SK-N-MC (cell line): ENCODE measurements around the gene UNKL.
A peak's percentile ranks its signal among the peaks of the same experiment; 100 is the strongest.

Source experiments
- DNase-seq: peaks from one replicate; pipeline ENCODE4 v3.0.0-alpha.2; 2011; ENCODE audit warnings: low read depth, low spot score
- H3K27ac ChIP-seq: fragments of 200-600 bp; sonication (generic); 2 replicates; pipeline ENCODE4 v1.5.1; 2016; ENCODE audit warnings: mixed run types
- H3K36me3 ChIP-seq: fragments of 200-600 bp; sonication (generic); 2 replicates; pipeline ENCODE4 v1.6.1; 2017; ENCODE audit warnings: antibody characterized with exemption, low read length, mixed read lengths; ENCODE audit not compliant: insufficient read depth
- H3K4me3 ChIP-seq: fragments of 200-600 bp; sonication (generic); 2 replicates; pipeline ENCODE4 v1.5.1; 2016
- H3K9ac ChIP-seq: fragments of 200-600 bp; sonication (generic); 2 replicates; pipeline ENCODE4 v1.8.0; 2017; ENCODE audit warnings: mixed run types, mixed read lengths; ENCODE audit not compliant: insufficient read length
- H3K9me3 ChIP-seq: fragments of 200-600 bp; sonication (generic); 2 replicates; pipeline ENCODE4 v1.6.1; 2017; ENCODE audit warnings: low read depth, mild to moderate bottlenecking, antibody characterized with exemption, low read length, moderate library complexity, mixed read lengths
- EZH2 ChIP-seq: fragments of 200-600 bp; sonication (generic); IDR thresholded peaks from one replicate; pipeline ENCODE4 v1.6.1; 2017; ENCODE audit warnings: antibody characterized with exemption
- FOXP2 ChIP-seq: optimal IDR thresholded peaks from 2 replicates; pipeline ENCODE3; 2011; ENCODE audit warnings: mild to moderate bottlenecking, moderate library complexity; ENCODE audit not compliant: insufficient read depth; ENCODE audit errors: extremely low read length, control extremely low read depth
- POLR2AphosphoS5 ChIP-seq: IDR thresholded peaks from 2 replicates; pipeline ENCODE4 v1.6.1; 2012; ENCODE audit warnings: mild to moderate bottlenecking, low read depth, low read length, borderline replicate concordance

Gene UNKL

GRCh38 chr16:1351215-1351581 is 63.3 kb downstream of the UNKL start:
- no peak for DNase-seq
- H3K4me3 ChIP-seq: peak overlapping the region; percentile 98
- H3K9ac ChIP-seq: peak overlapping the region; percentile 81
- H3K9me3 ChIP-seq: no peaks in the 10 kb centered on the region
- no peaks in the 10 kb centered on the region for H3K36me3 ChIP-seq
- no peak overlapping the region for H3K27ac ChIP-seq
- TF ChIP-seq POLR2AphosphoS5: no peak
- TF ChIP-seq EZH2: no peak
- no peak for TF ChIP-seq FOXP2

DNA sequence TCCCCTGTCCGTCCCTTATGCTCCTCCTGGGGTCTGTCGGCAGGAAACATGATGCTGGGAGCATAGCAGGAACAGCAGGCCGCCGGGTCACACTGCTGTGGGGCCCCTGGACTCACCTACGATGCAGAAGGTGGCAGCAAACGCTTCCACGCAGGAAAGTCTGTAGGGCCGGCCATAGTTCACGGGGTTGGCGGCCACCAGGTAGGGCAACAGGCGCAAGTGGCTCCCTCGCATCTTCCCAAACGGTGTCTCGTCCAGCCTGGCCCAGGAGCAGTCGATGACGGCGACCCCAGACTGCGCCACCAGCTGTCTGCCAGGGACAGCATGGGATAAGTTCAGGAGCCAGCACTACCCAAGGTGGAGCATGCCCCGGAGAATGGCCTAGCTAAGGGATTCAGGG is 63.8 kb downstream of the UNKL start:
- peak overlapping the region; percentile 81 for H3K9ac ChIP-seq
- DNase-seq: no peak
- no peaks in the 10 kb centered on the region for H3K9me3 ChIP-seq
- TF ChIP-seq POLR2AphosphoS5: no peak
- no peak for TF ChIP-seq EZH2
- TF ChIP-seq FOXP2: no peak
- H3K36me3 ChIP-seq: no peaks in the 10 kb centered on the region
- peak overlapping the region; percentile 98 for H3K4me3 ChIP-seq
- no peak overlapping the region for H3K27ac ChIP-seq

GRCh38 chr16:1349951-1350350 is 64.6 kb downstream of the UNKL start:
- Histone ChIP-seq H3K4me3 (no peak overlapping the region), H3K9me3 (no peaks in the 10 kb centered on the region), H3K27ac (no peak overlapping the region), H3K9ac (no peak overlapping the region), H3K36me3 (no peaks in the 10 kb centered on the region)
- DNase-seq: no peak
- TF ChIP-seq FOXP2 (no peak), EZH2 (no peak), POLR2AphosphoS5 (no peak)

DNA sequence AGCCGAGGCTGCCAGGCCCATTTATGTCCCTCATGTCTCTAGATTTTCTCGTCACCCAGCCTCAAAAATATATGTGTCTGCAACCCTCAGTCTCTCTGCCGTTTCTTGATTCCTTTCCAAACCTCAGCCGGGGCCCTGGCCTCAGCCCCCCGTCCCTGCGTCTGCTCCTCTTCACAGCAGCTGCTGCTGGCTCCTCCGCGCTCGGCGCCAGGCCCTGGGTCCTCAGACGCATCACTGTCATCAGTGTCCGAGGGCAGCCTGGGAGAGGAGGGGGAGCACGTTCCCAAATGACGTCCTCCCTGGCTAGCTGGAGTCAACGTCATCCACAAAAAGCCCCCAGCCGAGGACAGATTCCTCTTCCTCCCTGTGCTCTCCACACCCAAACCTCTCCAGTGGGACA is 65.2 kb downstream of the UNKL start:
- TF ChIP-seq FOXP2: no peak
- TF ChIP-seq EZH2: no peak
- TF ChIP-seq POLR2AphosphoS5: no peak
- H3K36me3 ChIP-seq: no peaks in the 10 kb centered on the region
- H3K27ac ChIP-seq: no peak overlapping the region
- no peak overlapping the region for H3K4me3 ChIP-seq
- H3K9me3 ChIP-seq: no peaks in the 10 kb centered on the region
- no peak for DNase-seq
- no peak overlapping the region for H3K9ac ChIP-seq

DNA sequence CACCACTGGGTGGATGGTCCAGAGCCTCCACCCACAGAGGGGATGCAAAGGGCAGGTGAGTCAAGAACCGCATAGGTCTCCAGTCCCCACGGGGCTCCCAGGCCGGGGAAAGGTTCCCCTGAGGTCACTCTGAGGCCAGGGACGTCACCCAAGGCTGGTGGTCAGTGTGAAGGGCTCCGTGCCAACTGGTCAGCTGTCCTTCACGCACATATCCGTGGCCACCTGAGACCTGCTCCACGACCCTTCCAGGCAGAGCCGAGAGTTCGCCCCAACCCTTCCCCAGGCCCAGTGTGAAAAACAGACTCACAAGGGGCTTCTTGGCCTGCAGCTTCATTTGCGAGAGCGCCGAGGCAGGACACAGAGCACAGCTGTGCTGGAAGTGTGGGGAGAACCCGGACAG is 65.6 kb downstream of the UNKL start:
- no peak for TF ChIP-seq POLR2AphosphoS5
- no peak for TF ChIP-seq FOXP2
- no peak for DNase-seq
- Histone ChIP-seq H3K4me3 (no peak overlapping the region), H3K9me3 (no peaks in the 10 kb centered on the region), H3K27ac (no peak overlapping the region), H3K36me3 (no peaks in the 10 kb centered on the region), H3K9ac (no peak overlapping the region)

DNA sequence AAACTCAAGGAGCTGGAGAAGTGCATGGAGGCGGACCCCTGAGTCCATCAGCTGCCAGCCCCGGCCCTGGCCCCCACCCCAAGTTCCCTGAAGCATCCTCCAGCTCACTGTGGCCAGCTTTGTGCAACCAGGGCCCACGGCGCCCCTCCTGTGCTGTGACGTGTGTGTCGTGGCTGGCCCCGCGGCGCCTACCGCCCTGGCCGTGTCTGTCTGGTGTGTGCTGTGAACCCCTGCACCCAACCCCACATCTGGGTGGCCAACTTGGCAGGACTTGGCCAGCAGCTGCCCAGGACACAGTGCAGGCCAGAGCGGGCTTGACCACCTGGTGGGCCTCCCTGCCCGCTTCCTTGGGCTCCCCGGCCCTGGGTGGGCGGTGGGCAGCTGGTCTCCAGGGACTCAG is 66.1 kb downstream of the UNKL start:
- no peaks in the 10 kb centered on the region for H3K9me3 ChIP-seq
- no peak overlapping the region for H3K9ac ChIP-seq
- TF ChIP-seq FOXP2 (no peak), EZH2 (no peak), POLR2AphosphoS5 (no peak)
- DNase-seq: no peak
- H3K27ac ChIP-seq: no peak overlapping the region
- no peak overlapping the region for H3K4me3 ChIP-seq
- no peaks in the 10 kb centered on the region for H3K36me3 ChIP-seq

GRCh38 chr16:1347962-1348361 is 66.5 kb downstream of the UNKL start:
- H3K9me3 ChIP-seq: no peaks in the 10 kb centered on the region
- no peak overlapping the region for H3K4me3 ChIP-seq
- no peaks in the 10 kb centered on the region for H3K36me3 ChIP-seq
- no peak overlapping the region for H3K9ac ChIP-seq
- no peak overlapping the region for H3K27ac ChIP-seq
- DNase-seq: no peak
- TF ChIP-seq POLR2AphosphoS5 (no peak), FOXP2 (no peak), EZH2 (no peak)

DNA sequence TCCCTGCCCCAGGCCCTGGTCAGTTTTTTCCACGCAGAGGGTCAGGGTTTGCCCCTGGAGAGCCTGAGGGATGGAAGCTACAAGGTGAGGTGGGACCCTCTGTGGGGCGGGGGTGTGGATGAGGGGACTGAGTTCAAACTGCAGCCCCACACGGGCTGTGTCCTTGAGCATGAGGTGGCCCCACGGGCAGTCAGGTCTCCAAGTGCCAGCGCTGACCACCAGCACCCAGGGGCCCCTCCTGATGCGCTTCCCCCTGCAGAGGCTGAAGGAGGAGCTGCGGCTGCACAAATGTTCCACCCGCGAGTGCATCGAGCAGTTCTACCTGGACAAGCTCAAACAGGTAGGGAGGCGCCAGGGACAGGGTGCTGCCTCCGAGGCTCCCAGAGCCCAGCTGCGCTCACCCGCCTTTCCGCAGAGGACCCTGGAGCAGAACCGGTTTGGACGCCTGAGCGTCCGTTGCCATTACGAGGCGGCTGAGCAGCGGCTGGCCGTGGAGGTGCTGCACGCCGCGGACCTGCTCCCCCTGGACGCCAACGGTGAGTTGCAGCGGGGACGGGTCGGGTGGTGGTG is 67.1 kb downstream of the UNKL start:
- TF ChIP-seq EZH2: no peak
- TF ChIP-seq FOXP2: no peak
- no peak for TF ChIP-seq POLR2AphosphoS5
- no peak overlapping the region for H3K9ac ChIP-seq
- no peaks in the 10 kb centered on the region for H3K36me3 ChIP-seq
- no peak for DNase-seq
- no peaks in the 10 kb centered on the region for H3K9me3 ChIP-seq
- no peak overlapping the region for H3K27ac ChIP-seq
- H3K4me3 ChIP-seq: no peak overlapping the region

DNA sequence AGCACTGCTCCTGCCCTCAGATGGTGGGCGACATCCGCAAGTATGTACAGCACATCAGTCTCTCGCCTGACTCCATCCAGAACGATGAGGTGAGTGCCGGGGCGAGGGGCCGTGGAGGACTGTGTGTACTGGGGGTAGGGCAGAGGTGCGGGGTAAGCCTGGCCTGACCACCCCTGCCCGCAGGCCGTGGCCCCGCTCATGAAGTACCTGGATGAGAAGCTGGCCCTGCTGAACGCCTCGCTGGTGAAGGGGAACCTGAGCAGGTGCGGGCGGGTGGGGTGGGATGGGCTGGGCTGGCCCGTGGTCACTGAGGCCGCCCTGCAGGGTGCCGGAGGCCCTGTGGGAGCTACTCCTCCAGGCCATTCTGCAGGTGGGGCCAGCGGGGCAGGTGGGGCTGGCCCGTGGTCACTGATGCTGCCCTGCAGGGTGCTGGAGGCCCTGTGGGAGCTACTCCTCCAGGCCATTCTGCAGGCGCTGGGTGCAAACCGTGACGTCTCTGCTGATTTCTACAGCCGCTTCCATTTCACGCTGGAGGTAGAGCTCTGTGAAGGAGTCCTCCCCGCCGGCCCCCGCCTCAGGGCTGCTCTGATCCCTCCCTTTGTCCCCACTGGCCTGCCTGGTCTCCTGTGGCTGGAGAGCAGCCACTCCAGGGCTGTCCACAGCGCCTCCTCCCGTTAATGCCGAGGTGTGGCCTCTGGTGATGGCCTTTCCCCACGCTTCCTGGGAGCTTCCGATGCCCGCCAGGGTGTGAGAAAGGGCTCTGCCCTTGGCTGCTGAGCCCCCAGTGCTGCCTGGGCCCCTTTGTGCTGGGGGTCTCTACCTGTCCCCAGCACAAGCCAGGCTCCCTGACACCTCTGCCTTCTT is 67.8 kb downstream of the UNKL start:
- Histone ChIP-seq H3K9me3 (no peaks in the 10 kb centered on the region), H3K9ac (no peak overlapping the region), H3K27ac (no peak overlapping the region), H3K4me3 (no peak overlapping the region), H3K36me3 (no peaks in the 10 kb centered on the region)
- DNase-seq: no peak
- TF ChIP-seq EZH2 (no peak), POLR2AphosphoS5 (no peak), FOXP2 (no peak)
